Kidney tubule cell (primary cell): Measurements from ENCODE around the gene CRYBG3.
A peak's percentile ranks its signal among the peaks of the same experiment; 100 is the strongest.
"Not testable (repeated sequence)": the region's sequence is repeated elsewhere in the genome, so short reads cannot be mapped to it uniquely, and the experiment has no call there.

Experiments
- DNase-seq: peaks from one replicate; pipeline ENCODE4 v3.0.0-alpha.2; 2018; ENCODE audit warnings: low spot score

CRYBG3 gene

GRCh38 chr3:97899331-97899730, 77.5 kb downstream of the CRYBG3 start:
- DNase-seq, result no peak

- no peak for DNase-seq
Measured at GRCh38 chr3:97901313-97902248, 79.8 kb downstream of the CRYBG3 start.

GRCh38 chr3:97909830-97910229, 88.0 kb downstream of the CRYBG3 start:
- not testable (repeated sequence) for DNase-seq

- DNase-seq, result not testable (repeated sequence)
Measured at GRCh38 chr3:97910236-97910831, 88.5 kb downstream of the CRYBG3 start.

- no peak for DNase-seq
Measured at GRCh38 chr3:97910931-97911351, 89.1 kb downstream of the CRYBG3 start.

- DNase-seq, result no peak
Measured at GRCh38 chr3:97911459-97911858, 89.6 kb downstream of the CRYBG3 start.

- peak; percentile 30 for DNase-seq
Measured at GRCh38 chr3:97914388-97914787, 92.6 kb downstream of the CRYBG3 start.

- no peak for DNase-seq
Measured at GRCh38 chr3:97916576-97916975, 94.8 kb downstream of the CRYBG3 start.

GRCh38 chr3:97917813-97918536, 96.2 kb downstream of the CRYBG3 start:
- no peak for DNase-seq

GRCh38 chr3:97927704-97928103, 105.9 kb downstream of the CRYBG3 start:
- no peak for DNase-seq

GRCh38 chr3:97928986-97929385, 107.2 kb downstream of the CRYBG3 start:
- no peak for DNase-seq

GRCh38 chr3:97930018-97930417, 108.2 kb downstream of the CRYBG3 start:
- DNase-seq, result no peak

- no peak for DNase-seq
Measured at GRCh38 chr3:97931218-97931617, 109.4 kb downstream of the CRYBG3 start.

GRCh38 chr3:97932387-97932801, 110.6 kb downstream of the CRYBG3 start:
- DNase-seq, result no peak

GRCh38 chr3:97934980-97935695, 113.3 kb downstream of the CRYBG3 start:
- DNase-seq, result no peak

- DNase-seq, result peak; percentile 64
Measured at GRCh38 chr3:97935842-97936241, 114.0 kb downstream of the CRYBG3 start.

- DNase-seq, result no peak
Measured at GRCh38 chr3:97937205-97937604, 115.4 kb downstream of the CRYBG3 start.

GRCh38 chr3:97938444-97938843, 116.6 kb downstream of the CRYBG3 start:
- DNase-seq, result no peak

GRCh38 chr3:97939401-97939800, 117.6 kb downstream of the CRYBG3 start:
- DNase-seq, result no peak

- no peak for DNase-seq
Measured at GRCh38 chr3:97940034-97940433, 118.2 kb downstream of the CRYBG3 start.

- no peak for DNase-seq
Measured at GRCh38 chr3:97942801-97943546, 121.2 kb downstream of the CRYBG3 start.
